KMS-11 (cell line): ENCODE results near the gene BACE1.
A peak's percentile ranks its signal among the peaks of the same experiment; 100 is the strongest.
"Not testable (repeated sequence)": the region's sequence is repeated elsewhere in the genome, so short reads cannot be mapped to it uniquely, and the experiment has no call there.

ENCODE experiments used
- H2AFZ ChIP-seq: fragments of 200-600 bp; sonication (generic); 2 replicates; pipeline ENCODE4 v1.6.1; 2016; ENCODE audit warnings: antibody characterized with exemption, mixed run types, low read depth
- H3K27ac ChIP-seq: fragments of 200-600 bp; sonication (generic); 2 replicates; pipeline ENCODE4 v1.6.1; 2016; ENCODE audit warnings: mild to moderate bottlenecking, mixed run types
- H3K27me3 ChIP-seq: fragments of 200-600 bp; sonication (generic); 2 replicates; pipeline ENCODE4 v1.6.1; 2017; ENCODE audit warnings: mild to moderate bottlenecking, low read depth, mixed run types, moderate library complexity; ENCODE audit not compliant: insufficient read depth
- H3K36me3 ChIP-seq: fragments of 200-600 bp; sonication (generic); 2 replicates; pipeline ENCODE4 v1.6.1; 2017; ENCODE audit warnings: mild to moderate bottlenecking, mixed run types; ENCODE audit not compliant: insufficient read depth
- H3K4me1 ChIP-seq: fragments of 200-600 bp; sonication (generic); 2 replicates; pipeline ENCODE4 v1.6.1; 2016; ENCODE audit warnings: mild to moderate bottlenecking, low read depth, mixed run types; ENCODE audit not compliant: poor library complexity, severe bottlenecking
- H3K4me2 ChIP-seq: fragments of 200-600 bp; sonication (generic); 2 replicates; pipeline ENCODE4 v1.7.0; 2016; ENCODE audit warnings: mild to moderate bottlenecking, mixed run types
- H3K4me3 ChIP-seq: fragments of 200-600 bp; sonication (generic); IDR thresholded peaks from 2 replicates; pipeline ENCODE4 v1.6.1; 2017; ENCODE audit warnings: low read depth, low read length, mixed read lengths; ENCODE audit not compliant: insufficient read depth
- H3K79me2 ChIP-seq: fragments of 200-600 bp; sonication (generic); 2 replicates; pipeline ENCODE4 v1.6.1; 2016; ENCODE audit warnings: low read depth, mixed run types; ENCODE audit not compliant: insufficient read depth
- H3K9ac ChIP-seq: fragments of 200-600 bp; sonication (generic); 2 replicates; pipeline ENCODE4 v1.6.1; 2016; ENCODE audit warnings: mild to moderate bottlenecking, mixed run types
- H4K20me1 ChIP-seq: fragments of 200-600 bp; sonication (generic); 2 replicates; pipeline ENCODE4 v1.6.1; 2016; ENCODE audit warnings: mild to moderate bottlenecking, mixed run types; ENCODE audit not compliant: insufficient read depth
- TF ChIP-seq, protein P1 (sequence below): fragments of 200-600 bp; sonication (generic); conservative IDR thresholded peaks from 2 replicates; pipeline ENCODE4 v1.6.1; 2017; ENCODE audit warnings: low read depth, mild to moderate bottlenecking, antibody characterized with exemption, low read length, moderate library complexity, mixed read lengths

Gene BACE1

DNA sequence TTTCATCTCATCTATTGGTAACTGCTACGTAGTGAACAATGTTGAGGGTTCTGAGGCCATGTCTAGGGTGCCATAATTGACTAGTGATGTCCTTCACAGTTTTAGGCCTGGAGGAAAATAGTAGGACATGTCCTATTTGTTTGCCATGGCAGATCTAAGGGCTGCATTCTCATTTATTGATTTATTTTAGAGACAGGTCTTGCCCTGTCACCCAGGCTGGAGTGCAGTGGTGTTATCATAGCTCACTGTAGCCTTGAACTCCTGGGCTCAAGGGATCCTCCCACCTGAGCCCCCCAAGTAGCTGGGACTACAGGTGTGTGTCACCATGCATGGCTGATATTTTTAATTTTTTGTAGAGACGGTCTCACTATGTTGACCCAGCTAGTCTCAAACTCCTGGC lies 16.8 kb upstream of the BACE1 start:
- H3K9ac ChIP-seq = no peak overlapping the region
- no peak overlapping the region for H3K27ac ChIP-seq
- TF ChIP-seq, protein P1, sequence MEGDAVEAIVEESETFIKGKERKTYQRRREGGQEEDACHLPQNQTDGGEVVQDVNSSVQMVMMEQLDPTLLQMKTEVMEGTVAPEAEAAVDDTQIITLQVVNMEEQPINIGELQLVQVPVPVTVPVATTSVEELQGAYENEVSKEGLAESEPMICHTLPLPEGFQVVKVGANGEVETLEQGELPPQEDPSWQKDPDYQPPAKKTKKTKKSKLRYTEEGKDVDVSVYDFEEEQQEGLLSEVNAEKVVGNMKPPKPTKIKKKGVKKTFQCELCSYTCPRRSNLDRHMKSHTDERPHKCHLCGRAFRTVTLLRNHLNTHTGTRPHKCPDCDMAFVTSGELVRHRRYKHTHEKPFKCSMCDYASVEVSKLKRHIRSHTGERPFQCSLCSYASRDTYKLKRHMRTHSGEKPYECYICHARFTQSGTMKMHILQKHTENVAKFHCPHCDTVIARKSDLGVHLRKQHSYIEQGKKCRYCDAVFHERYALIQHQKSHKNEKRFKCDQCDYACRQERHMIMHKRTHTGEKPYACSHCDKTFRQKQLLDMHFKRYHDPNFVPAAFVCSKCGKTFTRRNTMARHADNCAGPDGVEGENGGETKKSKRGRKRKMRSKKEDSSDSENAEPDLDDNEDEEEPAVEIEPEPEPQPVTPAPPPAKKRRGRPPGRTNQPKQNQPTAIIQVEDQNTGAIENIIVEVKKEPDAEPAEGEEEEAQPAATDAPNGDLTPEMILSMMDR = no peak
- H3K4me2 ChIP-seq = no peak overlapping the region
- H3K36me3 ChIP-seq = no peaks in the 10 kb centered on the region
- H3K27me3 ChIP-seq = no peaks in the 10 kb centered on the region
- no peaks in the 10 kb centered on the region for H3K79me2 ChIP-seq
- no peak overlapping the region for H2AFZ ChIP-seq
- H3K4me1 ChIP-seq = peaks cover 6% of the 10 kb centered on the region
- no peak overlapping the region for H3K4me3 ChIP-seq
- H4K20me1 ChIP-seq = no peaks in the 10 kb centered on the region

DNA sequence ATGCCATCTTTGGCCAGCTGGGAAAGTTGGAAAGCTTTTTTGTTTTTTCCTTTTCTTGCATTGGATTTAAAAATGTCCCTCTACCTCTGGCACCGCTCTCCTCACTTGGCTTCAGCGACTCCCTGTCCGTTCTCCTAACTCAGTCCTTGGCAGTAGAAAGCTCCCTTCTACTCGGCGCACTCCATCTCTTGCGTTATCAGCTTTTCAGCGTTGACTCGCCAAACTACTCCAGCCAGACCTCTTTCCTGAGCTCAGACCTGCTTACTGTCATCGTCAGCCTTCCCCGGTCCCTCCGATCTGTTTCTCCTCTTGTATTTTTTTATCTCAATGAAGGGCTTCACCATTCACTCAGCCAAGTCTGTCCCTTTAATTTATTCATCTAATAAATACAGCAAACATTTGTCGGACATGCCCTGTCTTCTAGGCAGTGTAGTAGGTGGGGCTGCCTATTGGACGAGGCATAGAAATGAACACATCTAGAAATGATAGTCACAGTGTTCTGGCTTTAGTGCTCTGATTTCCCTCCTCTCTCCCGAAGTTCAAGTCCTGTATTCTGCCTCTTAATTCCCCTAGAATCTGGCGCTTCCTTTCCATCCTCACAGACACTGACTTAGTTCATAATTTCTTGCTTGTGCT lies 12.4 kb upstream of the BACE1 start:
- peaks cover 5% of the 10 kb centered on the region for H3K4me1 ChIP-seq
- no peaks in the 10 kb centered on the region for H3K27me3 ChIP-seq
- no peaks in the 10 kb centered on the region for H4K20me1 ChIP-seq
- H3K4me2 ChIP-seq = peak overlapping the region; percentile 76
- no peaks in the 10 kb centered on the region for H3K79me2 ChIP-seq
- peak overlapping the region; percentile 66; the same call in 1 of the 2 replicates for H3K9ac ChIP-seq
- no peaks in the 10 kb centered on the region for H3K36me3 ChIP-seq
- peak overlapping the region; percentile 63 for H2AFZ ChIP-seq
- peak overlapping the region; percentile 58; the same call in 1 of the 2 replicates for H3K27ac ChIP-seq
- no peak overlapping the region for H3K4me3 ChIP-seq
- TF ChIP-seq, protein P1 = no peak

DNA sequence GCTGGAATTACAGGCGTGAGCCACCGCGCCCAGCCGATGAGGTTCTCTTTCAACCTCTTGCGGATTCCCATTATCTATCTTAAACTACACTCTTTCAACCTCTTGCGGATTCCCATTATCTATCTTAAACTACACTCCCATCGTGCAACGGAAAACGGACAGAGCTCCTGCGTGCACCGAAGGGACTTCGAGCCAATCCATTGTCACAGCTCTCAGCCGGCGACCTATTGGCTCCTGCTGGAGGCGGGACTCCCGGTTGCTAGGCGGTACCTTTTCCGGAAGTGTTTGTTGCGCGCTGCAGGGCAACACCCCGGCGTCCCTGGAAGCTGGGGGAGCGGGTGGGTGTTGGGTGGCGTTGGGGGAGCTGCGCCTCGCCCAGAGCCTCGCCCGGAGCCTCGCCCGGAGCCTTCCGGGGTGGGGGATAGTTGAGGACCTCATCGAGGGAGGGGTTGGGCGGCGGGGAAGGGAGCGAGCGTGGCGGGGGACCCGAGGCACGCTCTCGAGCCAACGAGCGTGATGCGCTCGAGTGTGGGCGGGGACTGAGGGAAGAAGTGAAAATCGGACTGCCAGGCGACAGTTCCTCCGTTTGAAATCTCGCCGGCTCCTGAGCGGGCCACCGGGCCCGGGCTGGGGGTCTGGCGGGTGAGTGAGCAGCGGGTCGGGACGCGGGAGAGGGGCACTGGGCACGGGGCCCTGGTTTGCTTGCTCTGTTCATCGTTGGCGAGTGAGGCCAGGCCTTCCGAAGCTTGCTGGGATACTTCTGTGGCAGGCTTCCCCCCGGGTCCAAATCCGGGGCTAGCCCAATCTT lies 11.7 kb upstream of the BACE1 start, which contains the start of gene CEP164:
CEP164 (plus strand) TSS at position 288 of the 808 bp plus-strand sequence. CDS start 10,733 bp downstream, outside the sequence.
- peak within 1 kb of the TSS; percentile 58 for H3K27ac ChIP-seq
- peaks cover 5% of the 10 kb centered on the region for H3K4me1 ChIP-seq
- H3K4me3 ChIP-seq = no peak within 1 kb of the TSS
- H3K36me3 ChIP-seq = no peaks in the 10 kb centered on the region
- peak within 1 kb of the TSS; percentile 66; the same call in 1 of the 2 replicates for H3K9ac ChIP-seq
- TF ChIP-seq, protein P1 = no peak
- peak within 1 kb of the TSS; percentile 76 for H3K4me2 ChIP-seq
- H2AFZ ChIP-seq = peak within 1 kb of the TSS; percentile 63
- no peaks in the 10 kb centered on the region for H3K27me3 ChIP-seq
- H4K20me1 ChIP-seq = no peaks in the 10 kb centered on the region
- H3K79me2 ChIP-seq = no peaks in the 10 kb centered on the region

DNA sequence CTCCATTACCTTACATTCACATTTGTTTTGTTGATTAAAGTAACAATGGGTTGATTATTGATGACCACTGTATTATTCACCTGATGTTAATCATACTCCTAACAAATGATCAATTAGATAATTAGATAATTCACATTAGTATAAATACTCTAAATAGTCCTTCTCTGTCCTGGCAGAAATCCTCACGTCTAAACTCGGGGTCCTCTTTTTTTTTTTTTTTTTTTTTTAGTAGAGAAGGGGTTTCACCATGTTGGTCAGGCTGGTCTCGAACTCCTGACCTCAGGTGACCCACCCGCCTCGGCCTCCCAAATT lies 11.2 kb upstream of the BACE1 start:
- not testable (repeated sequence) for H4K20me1 ChIP-seq, H3K4me1 ChIP-seq, H3K36me3 ChIP-seq, H3K27me3 ChIP-seq, H3K79me2 ChIP-seq, H3K4me2 ChIP-seq, H3K4me3 ChIP-seq
- Histone ChIP-seq H2AFZ (peak overlapping the region; percentile 63; the same call in 1 of the 2 replicates), H3K9ac (0 out of 2 replicates have a peak overlapping the region, but pooled peaks have one; percentile 66), H3K27ac (peak overlapping the region; percentile 58)
